ENCODE results near the gene GPR155.

- no peak for TF ChIP-seq POLR2AphosphoS5 (IDR thresholded peaks at IDR 0.05)
- no peak for TF ChIP-seq POLR2A (IDR thresholded peaks at IDR 0.05)
- TF ChIP-seq CTCF (IDR thresholded peaks at IDR 0.05), result no peak
Measured at GRCh38 chr2:174438146-174438886, 48.5 kb downstream of the GPR155 start.

Measured in upper lobe of left lung (tissue), 4 donors.